Measurements from ENCODE around the gene ATXN1. TPM values are rescaled to one million over a fixed set of nuclear protein-coding genes. Genes with fewer than 3 reads are reported as not detected.

ATXN1 gene
- 71.2 TPM for total RNA-seq
- long read RNA-seq, partial matches to known transcripts, result 13 of 31 reads
- long read RNA-seq, other reads (novel, unspliced or antisense), result 14 of 31 reads

DNA sequence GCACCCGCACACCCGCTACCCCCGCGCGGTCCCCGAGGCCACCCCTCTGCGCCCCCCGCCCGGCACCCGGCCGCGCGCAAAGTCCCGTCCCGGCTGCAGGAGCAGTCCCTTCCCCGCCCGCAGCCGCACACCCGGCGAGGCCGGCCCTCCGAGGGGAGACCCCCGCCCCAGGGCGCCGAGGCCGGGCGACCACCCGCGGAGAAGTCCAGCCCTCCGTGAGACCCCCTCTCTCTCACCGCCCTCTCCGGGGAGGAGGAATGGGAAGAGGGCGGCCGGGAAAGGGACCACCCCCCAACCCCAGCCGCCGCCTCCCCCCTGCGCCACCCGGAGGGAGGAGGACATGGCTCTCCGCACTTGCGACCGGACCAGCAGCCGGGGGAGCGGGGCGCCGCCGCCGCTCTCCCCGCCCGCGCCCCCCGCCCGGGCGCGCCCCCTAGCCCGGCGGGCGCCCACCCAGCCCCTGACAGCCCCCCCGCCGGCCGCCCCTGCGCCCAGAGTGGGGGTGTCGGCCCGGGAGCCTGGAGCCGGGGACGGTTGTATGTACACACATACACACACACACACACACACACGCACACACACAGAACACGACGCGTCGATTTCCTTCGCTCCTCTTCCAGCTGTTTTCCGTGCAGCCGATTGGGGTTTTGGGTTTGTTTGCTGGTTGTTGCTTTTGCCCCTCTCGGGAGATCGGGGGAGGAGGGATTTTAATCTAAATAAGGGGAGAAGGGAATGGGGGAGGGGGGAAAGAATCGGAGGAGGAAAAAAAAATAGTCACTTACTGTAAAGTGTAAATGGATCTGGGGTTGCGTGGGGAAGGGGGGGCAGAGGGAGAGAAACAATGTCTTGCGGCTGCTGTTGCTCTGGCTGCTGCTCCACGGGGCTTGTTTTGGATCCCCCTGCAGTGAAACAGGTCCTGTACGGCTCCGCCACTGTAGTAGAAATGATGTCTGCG lies at the start of gene ATXN1:
Gene ATXN1, minus strand, starts transcription at position 945 of the 955 bp plus-strand sequence.
- peaks cover 28% of the 10 kb centered on the region for H3K4me1 ChIP-seq
- no peaks in the 10 kb centered on the region for H3K9me3 ChIP-seq
- peak; percentile 3 for ATAC-seq
- intact Hi-C loops (cut with DNase I), result loop anchor here (10.0 kb wide), 1 partner anchor 426 kb away; no protein-coding TSS in a partner anchor
- peak within 1 kb of the TSS; percentile 72 for H3K4me3 ChIP-seq
- H3K27me3 ChIP-seq, result no peaks in the 10 kb centered on the region
- no peaks in the 10 kb centered on the region for H3K36me3 ChIP-seq
- peak; percentile 81 for DNase-seq
- TF ChIP-seq, protein P1, sequence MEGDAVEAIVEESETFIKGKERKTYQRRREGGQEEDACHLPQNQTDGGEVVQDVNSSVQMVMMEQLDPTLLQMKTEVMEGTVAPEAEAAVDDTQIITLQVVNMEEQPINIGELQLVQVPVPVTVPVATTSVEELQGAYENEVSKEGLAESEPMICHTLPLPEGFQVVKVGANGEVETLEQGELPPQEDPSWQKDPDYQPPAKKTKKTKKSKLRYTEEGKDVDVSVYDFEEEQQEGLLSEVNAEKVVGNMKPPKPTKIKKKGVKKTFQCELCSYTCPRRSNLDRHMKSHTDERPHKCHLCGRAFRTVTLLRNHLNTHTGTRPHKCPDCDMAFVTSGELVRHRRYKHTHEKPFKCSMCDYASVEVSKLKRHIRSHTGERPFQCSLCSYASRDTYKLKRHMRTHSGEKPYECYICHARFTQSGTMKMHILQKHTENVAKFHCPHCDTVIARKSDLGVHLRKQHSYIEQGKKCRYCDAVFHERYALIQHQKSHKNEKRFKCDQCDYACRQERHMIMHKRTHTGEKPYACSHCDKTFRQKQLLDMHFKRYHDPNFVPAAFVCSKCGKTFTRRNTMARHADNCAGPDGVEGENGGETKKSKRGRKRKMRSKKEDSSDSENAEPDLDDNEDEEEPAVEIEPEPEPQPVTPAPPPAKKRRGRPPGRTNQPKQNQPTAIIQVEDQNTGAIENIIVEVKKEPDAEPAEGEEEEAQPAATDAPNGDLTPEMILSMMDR (IDR thresholded peaks at IDR 0.05), result no peak
- H3K27ac ChIP-seq, result peak within 1 kb of the TSS; percentile 97

DNA sequence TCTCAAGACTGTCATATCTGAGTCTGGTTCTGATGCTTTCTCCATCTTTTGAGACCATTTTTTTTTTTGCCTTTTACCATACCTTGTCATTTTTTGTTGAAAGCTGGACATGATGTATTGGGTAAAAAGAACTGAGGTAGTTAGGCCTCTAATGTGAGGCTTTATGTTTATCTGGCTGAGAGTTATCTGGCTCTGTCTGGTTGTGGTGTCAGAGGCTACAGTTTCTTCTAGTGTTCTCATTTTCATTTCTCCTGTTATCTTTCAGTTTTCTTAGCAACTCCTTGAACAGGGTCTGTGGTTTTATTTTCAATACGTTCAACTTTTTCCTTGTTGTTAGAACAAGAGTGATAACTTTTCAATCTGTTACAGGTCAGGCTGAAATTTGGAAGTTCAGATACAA lies 49.2 kb upstream of the ATXN1 start:
- no peak for ATAC-seq
- intact Hi-C loops (cut with DNase I), result no loop called here

DNA sequence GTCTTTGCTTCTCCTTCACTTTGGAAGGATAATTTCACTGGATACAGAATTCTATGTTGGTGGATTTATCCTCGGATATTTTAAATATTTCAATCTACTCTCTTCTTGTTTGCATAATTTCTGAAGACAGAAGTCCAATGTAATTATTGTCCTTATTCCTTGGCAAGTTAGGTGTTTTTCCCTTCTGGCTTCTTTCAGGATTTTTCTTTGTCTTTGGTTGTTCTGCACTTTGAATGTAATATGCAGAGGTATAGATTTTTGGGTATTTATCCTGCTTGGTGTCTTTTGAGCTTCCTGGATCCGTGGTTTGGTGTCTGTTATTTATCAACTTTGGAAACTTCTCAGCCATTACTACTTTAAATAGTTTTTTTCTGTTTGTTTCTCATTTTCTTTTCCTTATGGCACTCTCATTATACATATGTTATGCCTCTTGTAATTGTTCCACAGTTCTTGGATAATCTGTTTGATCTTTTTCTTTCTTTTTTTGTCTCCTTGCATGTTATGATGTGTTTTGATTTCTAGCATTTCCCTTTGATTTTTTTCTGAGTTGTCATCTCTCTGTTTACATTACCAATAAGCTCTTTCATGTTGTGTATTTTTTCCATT lies 48.6 kb upstream of the ATXN1 start:
- H3K36me3 ChIP-seq, result no peaks in the 10 kb centered on the region
- H3K4me1 ChIP-seq, result peaks cover 4% of the 10 kb centered on the region
- H3K27ac ChIP-seq, result no peak overlapping the region
- no peaks in the 10 kb centered on the region for H3K9me3 ChIP-seq
- no peak for DNase-seq
- intact Hi-C loops (cut with DNase I), result no loop called here
- no peak for ATAC-seq
- H3K4me3 ChIP-seq, result no peak overlapping the region
- no peaks in the 10 kb centered on the region for H3K27me3 ChIP-seq
- TF ChIP-seq, protein P1 (IDR thresholded peaks at IDR 0.05), result no peak

More for the DNA sequence above, 49.2 kb upstream of the ATXN1 start:
- no peaks in the 10 kb centered on the region for H3K4me1 ChIP-seq
- no peak overlapping the region for H3K27ac ChIP-seq
- no peak for DNase-seq
- TF ChIP-seq, protein P1 (IDR thresholded peaks at IDR 0.05), result no peak
- no peaks in the 10 kb centered on the region for H3K36me3 ChIP-seq
- H3K4me3 ChIP-seq, result no peak overlapping the region
- no peaks in the 10 kb centered on the region for H3K27me3 ChIP-seq
- H3K9me3 ChIP-seq, result no peaks in the 10 kb centered on the region

DNA sequence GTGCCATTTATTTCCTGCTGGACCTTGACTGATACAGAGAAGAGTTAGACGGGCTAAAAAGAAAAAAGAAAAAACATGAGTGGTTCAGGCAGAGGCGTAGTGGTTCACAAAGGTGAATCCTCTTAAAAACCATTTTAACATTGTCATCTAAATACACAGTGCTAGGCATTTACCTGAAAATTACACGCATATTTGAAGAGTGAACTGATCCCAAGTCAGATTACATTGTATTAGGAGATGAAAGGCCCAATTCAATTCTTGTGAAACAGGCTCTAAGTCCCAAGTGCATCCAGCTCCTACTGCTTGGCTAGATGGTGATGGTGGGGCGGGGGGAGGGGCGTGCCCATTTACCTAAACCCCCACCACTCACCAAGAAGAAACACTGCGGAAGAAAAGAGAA lies 46.7 kb upstream of the ATXN1 start:
- H3K36me3 ChIP-seq, result no peaks in the 10 kb centered on the region
- DNase-seq (no peak), ATAC-seq (no peak)
- H3K27ac ChIP-seq, result no peak overlapping the region
- no peak overlapping the region for H3K4me3 ChIP-seq
- peaks cover 4% of the 10 kb centered on the region for H3K4me1 ChIP-seq
- no peaks in the 10 kb centered on the region for H3K9me3 ChIP-seq
- intact Hi-C loops (cut with DNase I), result no loop called here
- no peaks in the 10 kb centered on the region for H3K27me3 ChIP-seq
- TF ChIP-seq, protein P1 (IDR thresholded peaks at IDR 0.05), result no peak

DNA sequence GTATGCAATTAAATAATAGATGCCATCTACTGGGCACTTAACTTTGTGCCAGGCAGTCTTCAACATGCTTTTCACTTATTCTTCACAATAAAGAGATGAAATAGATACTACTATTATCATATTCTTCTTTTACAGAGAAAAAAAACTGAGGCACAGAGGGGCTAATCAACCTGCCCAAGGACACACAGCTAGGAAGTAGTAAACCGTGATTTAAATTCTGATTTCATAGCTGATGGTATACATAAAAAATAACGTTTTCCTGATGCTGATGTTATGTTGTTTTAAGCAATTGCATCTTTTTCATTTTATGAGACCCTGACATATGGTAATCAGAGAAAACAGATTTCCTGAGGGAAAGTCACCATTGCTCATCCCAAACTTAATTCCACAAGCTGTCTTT lies 45.1 kb upstream of the ATXN1 start:
- no peak for DNase-seq
- ATAC-seq, result no peak
- Histone ChIP-seq H3K4me1 (peaks cover 4% of the 10 kb centered on the region), H3K9me3 (no peaks in the 10 kb centered on the region), H3K27ac (no peak overlapping the region), H3K4me3 (no peak overlapping the region), H3K36me3 (no peaks in the 10 kb centered on the region), H3K27me3 (no peaks in the 10 kb centered on the region)
- intact Hi-C loops (cut with DNase I), result no loop called here
- TF ChIP-seq, protein P1 (IDR thresholded peaks at IDR 0.05), result no peak

All from upper lobe of right lung (tissue), 1 donor.